Nephron progenitor cell (in vitro differentiated cells): ENCODE data around the gene HPSE2.

ENCODE experiments used
- DNase-seq: peaks from one replicate; pipeline ENCODE4 v3.0.0; 2021
- H3K27ac Mint-ChIP-seq: 2 replicates; pipeline ENCODE4 v1.8.0; 2021; ENCODE audit warnings: mild to moderate bottlenecking, moderate library complexity, mixed read lengths
- H3K27me3 Mint-ChIP-seq: 2 replicates; pipeline ENCODE4 v1.8.0; 2021; ENCODE audit warnings: mild to moderate bottlenecking, low read depth, mixed read lengths; ENCODE audit not compliant: poor library complexity
- H3K36me3 Mint-ChIP-seq: 2 replicates; pipeline ENCODE4 v1.8.0; 2021; ENCODE audit warnings: low read depth, mixed read lengths
- H3K4me1 Mint-ChIP-seq: 2 replicates; pipeline ENCODE4 v1.8.0; 2021; ENCODE audit warnings: mixed read lengths
- H3K4me3 Mint-ChIP-seq: 2 replicates; pipeline ENCODE4 v1.8.0; 2021; ENCODE audit warnings: mild to moderate bottlenecking, moderate library complexity, mixed read lengths
- H3K9me3 Mint-ChIP-seq: 2 replicates; pipeline ENCODE4 v1.8.0; 2021; ENCODE audit warnings: mild to moderate bottlenecking, moderate library complexity, mixed read lengths
- TF ChIP-seq, protein P1 (sequence below): fragments of 200-600 bp; sonication (generic); IDR thresholded peaks from 2 replicates; pipeline ENCODE4 v1.5.0; 2021; ENCODE audit warnings: antibody characterized with exemption

HPSE2 gene

DNA sequence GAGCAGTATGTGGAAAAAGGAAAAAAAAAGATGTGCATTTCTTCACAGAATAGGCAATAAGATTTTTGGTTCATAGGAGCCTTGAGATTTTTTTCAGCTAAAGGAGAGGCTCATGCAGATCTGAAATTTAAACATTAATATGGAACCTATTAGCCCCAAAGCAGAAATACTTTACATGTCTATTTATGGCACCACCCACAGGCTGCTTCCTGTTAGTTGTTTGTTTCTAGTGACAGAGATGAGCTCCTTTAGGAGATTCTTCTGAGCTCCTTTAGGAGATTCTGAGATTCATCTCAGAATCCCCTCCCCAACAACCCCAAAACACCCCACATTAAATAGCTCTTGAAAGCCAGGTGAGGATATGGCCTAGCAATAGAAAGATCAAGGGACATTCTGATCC lies 761.0 kb downstream of the HPSE2 start:
- TF ChIP-seq, protein P1, sequence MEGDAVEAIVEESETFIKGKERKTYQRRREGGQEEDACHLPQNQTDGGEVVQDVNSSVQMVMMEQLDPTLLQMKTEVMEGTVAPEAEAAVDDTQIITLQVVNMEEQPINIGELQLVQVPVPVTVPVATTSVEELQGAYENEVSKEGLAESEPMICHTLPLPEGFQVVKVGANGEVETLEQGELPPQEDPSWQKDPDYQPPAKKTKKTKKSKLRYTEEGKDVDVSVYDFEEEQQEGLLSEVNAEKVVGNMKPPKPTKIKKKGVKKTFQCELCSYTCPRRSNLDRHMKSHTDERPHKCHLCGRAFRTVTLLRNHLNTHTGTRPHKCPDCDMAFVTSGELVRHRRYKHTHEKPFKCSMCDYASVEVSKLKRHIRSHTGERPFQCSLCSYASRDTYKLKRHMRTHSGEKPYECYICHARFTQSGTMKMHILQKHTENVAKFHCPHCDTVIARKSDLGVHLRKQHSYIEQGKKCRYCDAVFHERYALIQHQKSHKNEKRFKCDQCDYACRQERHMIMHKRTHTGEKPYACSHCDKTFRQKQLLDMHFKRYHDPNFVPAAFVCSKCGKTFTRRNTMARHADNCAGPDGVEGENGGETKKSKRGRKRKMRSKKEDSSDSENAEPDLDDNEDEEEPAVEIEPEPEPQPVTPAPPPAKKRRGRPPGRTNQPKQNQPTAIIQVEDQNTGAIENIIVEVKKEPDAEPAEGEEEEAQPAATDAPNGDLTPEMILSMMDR, result no peak
- no peak overlapping the region for H3K4me3 Mint-ChIP-seq
- H3K27me3 Mint-ChIP-seq, result peaks cover 2% of the 10 kb centered on the region
- H3K36me3 Mint-ChIP-seq, result no peaks in the 10 kb centered on the region
- peaks cover 33% of the 10 kb centered on the region for H3K4me1 Mint-ChIP-seq
- no peak for DNase-seq
- H3K9me3 Mint-ChIP-seq, result peaks cover 9% of the 10 kb centered on the region
- no peak overlapping the region for H3K27ac Mint-ChIP-seq

DNA sequence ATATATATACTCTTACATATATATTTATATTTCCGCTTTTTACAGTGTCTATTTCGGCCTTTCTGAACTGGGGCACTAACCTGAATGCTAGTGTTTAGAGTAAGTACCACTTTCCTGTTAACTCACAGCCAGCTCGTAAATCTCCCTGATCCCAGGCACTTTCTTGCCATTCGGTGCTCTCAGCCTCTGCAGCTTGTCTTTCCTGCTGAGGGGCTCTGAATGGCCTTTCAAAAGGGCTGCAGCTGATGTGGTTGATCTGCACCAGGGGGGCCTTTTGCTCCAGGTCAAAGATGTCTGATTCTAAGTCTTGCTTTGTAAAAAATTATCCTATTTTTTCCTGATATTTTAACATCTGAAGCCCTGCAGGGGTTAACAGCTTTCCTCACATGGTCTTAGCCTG lies 763.5 kb downstream of the HPSE2 start:
- peak; percentile 45 for DNase-seq
- TF ChIP-seq, protein P1, result no peak
- H3K4me1 Mint-ChIP-seq, result peaks cover 41% of the 10 kb centered on the region
- peaks cover 5% of the 10 kb centered on the region for H3K9me3 Mint-ChIP-seq
- peak overlapping the region; percentile 36 for H3K27ac Mint-ChIP-seq
- no peaks in the 10 kb centered on the region for H3K36me3 Mint-ChIP-seq
- H3K4me3 Mint-ChIP-seq, result no peak overlapping the region
- peaks cover 4% of the 10 kb centered on the region for H3K27me3 Mint-ChIP-seq

DNA sequence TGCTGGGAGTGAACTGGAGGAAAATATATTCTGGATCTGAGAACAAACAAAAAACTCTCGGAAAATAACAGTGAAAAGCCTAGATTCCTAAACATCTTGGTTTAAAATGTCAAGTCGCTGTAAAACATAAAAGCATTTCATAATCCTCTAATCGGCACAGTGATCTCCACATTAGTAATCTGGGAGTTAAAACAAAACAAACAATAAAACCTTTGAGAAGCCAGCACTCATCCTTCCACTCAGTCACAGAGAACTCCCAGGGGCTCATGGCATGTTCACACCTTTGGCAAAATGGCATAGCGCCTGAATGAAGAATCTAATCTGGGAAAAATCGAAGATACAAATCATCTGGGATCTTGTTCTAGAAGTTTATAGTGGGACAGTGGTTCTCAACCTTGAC lies 764.8 kb downstream of the HPSE2 start:
- peaks cover 46% of the 10 kb centered on the region for H3K4me1 Mint-ChIP-seq
- H3K27me3 Mint-ChIP-seq, result peaks cover 4% of the 10 kb centered on the region
- H3K9me3 Mint-ChIP-seq, result no peaks in the 10 kb centered on the region
- TF ChIP-seq, protein P1, result no peak
- no peak for DNase-seq
- H3K27ac Mint-ChIP-seq, result no peak overlapping the region
- H3K4me3 Mint-ChIP-seq, result no peak overlapping the region
- H3K36me3 Mint-ChIP-seq, result no peaks in the 10 kb centered on the region

DNA sequence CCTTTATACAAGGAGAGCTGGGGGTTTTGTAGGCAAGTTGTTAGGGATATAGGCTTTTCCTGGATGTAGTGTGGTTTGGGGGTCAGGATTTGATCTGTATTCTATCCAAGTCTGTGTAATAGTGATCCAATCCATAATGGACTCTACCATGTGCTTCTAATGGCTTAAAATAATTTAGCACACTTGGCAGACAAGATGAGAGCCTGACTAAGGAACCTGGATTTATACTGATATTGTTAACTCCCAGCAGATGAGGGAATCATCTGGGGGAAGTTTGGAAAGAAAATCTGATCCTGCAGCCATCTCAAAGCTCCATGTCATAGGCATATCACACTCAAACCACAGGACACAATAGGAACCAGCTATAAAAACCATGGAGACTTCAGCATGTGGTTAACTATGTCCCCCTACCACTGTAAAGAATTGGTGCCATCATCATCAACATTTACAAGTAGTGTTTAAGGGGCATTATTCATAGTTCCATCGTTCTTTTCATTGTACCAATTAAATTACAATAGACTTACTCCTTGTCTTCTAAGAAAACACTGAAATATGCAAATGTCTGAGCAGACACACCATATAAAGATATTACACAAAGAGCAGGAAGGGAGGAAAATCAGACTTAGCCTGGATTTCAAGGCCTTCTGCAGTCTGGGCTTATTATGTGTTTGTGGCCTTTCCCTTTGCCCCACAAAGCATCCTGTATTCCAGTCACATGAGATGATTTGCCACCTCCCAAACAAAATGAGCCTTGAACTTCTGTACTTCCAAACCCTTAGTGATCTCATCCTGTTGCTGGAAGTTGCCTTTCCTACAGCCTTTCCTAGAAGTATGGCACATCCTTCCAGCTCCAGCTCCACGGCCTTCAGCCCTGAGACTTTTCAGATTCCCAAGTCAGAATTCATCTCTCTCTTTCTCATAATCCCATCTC lies 766.4 kb downstream of the HPSE2 start:
- Mint-ChIP-seq H3K27me3 (peaks cover 4% of the 10 kb centered on the region), H3K9me3 (no peaks in the 10 kb centered on the region), H3K4me3 (no peak overlapping the region), H3K27ac (no peak overlapping the region), H3K36me3 (no peaks in the 10 kb centered on the region), H3K4me1 (peaks cover 46% of the 10 kb centered on the region)
- no peak for DNase-seq
- TF ChIP-seq, protein P1, result no peak

- DNase-seq, result peak; percentile 64
- Mint-ChIP-seq H3K27ac (no peak overlapping the region), H3K27me3 (peaks cover 4% of the 10 kb centered on the region), H3K36me3 (no peaks in the 10 kb centered on the region), H3K9me3 (no peaks in the 10 kb centered on the region), H3K4me1 (peaks cover 46% of the 10 kb centered on the region), H3K4me3 (peak overlapping the region; percentile 74)
- TF ChIP-seq, protein P1, result peak; percentile 85
These were observed 767.9 kb downstream of the HPSE2 start for GRCh38 chr10:98467506-98468318.
